GM13976 (cell line): ENCODE measurements around the gene COMTD1.
"Not testable (repeated sequence)": the region's sequence is repeated elsewhere in the genome, so short reads cannot be mapped to it uniquely, and the experiment has no call there.

Experiments
- DNase-seq: peaks from one replicate; pipeline ENCODE4 v3.0.0; 2012; ENCODE audit warnings: low spot score
- CTCF ChIP-seq: IDR thresholded peaks from 2 replicates; pipeline ENCODE4 v1.5.1; 2012; ENCODE audit warnings: borderline replicate concordance, mild to moderate bottlenecking; ENCODE audit not compliant: insufficient read depth; ENCODE audit errors: extremely low read depth, missing control alignments, control extremely low read depth
- in situ Hi-C: fragments of 300-500 bp; cut with MboI; formaldehyde crosslinking; loops from one replicate; pipeline ENCODE4 v1.12.0; 2022; ENCODE audit warnings: low sequenced_read_pairs, mixed read lengths, inconsistent platforms; ENCODE audit not compliant: unreplicated experiment

COMTD1 gene

GRCh38 chr10:75195035-75195763 is 40.6 kb downstream of the COMTD1 start:
- in situ Hi-C loops = no loop called here
- TF ChIP-seq CTCF = no peak
- no peak for DNase-seq

DNA sequence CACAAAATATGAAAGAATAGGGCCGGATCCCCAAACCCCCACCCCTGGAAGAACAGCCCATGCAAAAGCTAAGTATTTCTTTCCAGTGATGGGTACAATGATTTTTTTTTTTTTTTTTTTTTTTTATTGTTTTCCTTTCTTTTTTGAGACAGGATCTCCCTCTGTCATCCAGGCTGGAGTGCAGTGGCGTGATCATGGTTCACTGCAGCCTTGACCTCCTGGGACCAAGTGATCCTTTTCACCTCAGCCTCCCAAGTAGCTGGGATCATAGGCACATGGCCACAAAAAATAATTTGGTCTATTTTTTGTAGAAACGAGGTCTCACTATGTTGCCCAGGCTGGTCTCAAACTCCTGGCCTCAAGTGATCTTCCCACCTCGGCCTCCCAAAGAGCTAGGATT is 41.1 kb downstream of the COMTD1 start:
- DNase-seq, in situ Hi-C loops: not testable (repeated sequence)

GRCh38 chr10:75191821-75192568 is 43.8 kb downstream of the COMTD1 start:
- TF ChIP-seq CTCF = no peak
- in situ Hi-C loops = no loop called here
- DNase-seq = no peak

DNA sequence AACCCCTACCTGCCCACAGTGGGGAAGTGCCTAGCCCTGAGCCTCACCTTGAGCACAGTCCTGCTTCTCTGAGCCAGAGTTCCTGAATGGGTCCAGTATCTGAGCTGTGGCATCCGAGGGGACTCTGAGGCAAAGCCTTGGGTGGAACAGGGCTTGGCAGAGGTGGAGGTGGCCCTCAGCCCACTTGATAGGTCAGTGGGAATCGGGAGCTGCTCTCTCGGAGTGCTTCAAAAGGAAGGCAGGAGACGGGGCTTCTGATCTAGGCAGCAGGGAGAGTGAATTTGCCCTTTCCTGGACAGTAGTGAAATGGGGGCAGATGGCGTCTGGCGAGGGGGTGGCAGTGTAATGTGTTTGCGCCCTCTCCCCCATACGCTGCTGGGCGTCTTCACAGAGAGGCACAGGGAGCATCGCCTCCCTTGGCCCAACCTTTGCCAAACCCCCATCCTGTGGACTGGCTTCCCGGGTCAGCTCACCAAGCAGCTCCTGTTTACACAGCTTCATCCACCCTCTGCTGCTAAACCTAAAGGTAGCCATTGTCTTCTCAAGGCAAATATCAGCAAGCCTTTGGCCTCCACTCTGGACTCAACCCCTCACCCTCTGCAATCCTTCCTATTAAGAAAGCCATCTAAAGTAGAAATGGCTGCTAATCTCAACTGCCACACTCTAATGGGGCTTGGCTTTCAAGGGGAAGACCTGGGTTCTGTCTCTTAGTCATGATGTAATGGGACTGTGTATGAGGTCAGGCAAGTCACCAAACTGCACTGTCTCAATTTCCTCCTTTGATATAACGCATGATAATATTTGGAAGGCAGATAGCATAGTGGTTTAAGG is 46.3 kb downstream of the COMTD1 start:
- no peak for TF ChIP-seq CTCF
- no peak for DNase-seq
- in situ Hi-C loops = no loop called here

- DNase-seq, in situ Hi-C loops: not testable (repeated sequence)
Measured at GRCh38 chr10:75188522-75188921, 47.2 kb downstream of the COMTD1 start.

- DNase-seq = peak; percentile 79
- in situ Hi-C loops = no loop called here
- TF ChIP-seq CTCF = peak; percentile 73
Measured at GRCh38 chr10:75187961-75188426, 47.8 kb downstream of the COMTD1 start.

GRCh38 chr10:75186310-75186709 is 49.4 kb downstream of the COMTD1 start:
- in situ Hi-C loops = no loop called here
- DNase-seq = no peak
- TF ChIP-seq CTCF = no peak
